Breast epithelium (tissue), 4 donors: Measurements from ENCODE around the gene MAT2B. TPM values are rescaled to one million over a fixed set of nuclear protein-coding genes. Genes with fewer than 3 reads are reported as not detected.

Experiments used
- DNase-seq, 2 donors: peaks; one replicate each; pipeline ENCODE4 v3.0.0-alpha.2; 2019; ENCODE audit warnings: low spot score in 2 of 2
- H3K27ac ChIP-seq, 2 donors: fragments of 200-600 bp; sonication (generic) in 1 of 2; one replicate each; pipeline ENCODE4 v1.5.1; 2016 to 2019; ENCODE audit warnings: mild to moderate bottlenecking in 1 of 2
- H3K27me3 ChIP-seq, 2 donors: fragments of 200-600 bp; sonication (generic) in 1 of 2; one replicate each; pipeline versions ENCODE4 v1.5.1 to v1.6.0; 2017 to 2019; ENCODE audit warnings: control low read depth in 1 of 2, mild to moderate bottlenecking in 1 of 2
- H3K36me3 ChIP-seq: fragments of 200-600 bp; one replicate; pipeline ENCODE4 v1.5.1; 2019
- H3K4me1 ChIP-seq, 2 donors: fragments of 200-600 bp; sonication (generic); one replicate each; pipeline ENCODE4 v1.5.1; 2016 to 2019; ENCODE audit warnings: control low read depth in 1 of 2
- H3K4me3 ChIP-seq, 3 donors: fragments of 200-600 bp; sonication (generic); 1 replicate in 2 of 3; 2 replicates in 1 of 3; pipeline ENCODE4 v1.5.1; 2016 to 2019; ENCODE audit warnings: mild to moderate bottlenecking in 3 of 3, moderate library complexity in 2 of 3
- H3K9me3 ChIP-seq, 2 donors: fragments of 200-600 bp; sonication (generic) in 1 of 2; one replicate each; pipeline ENCODE4 v1.5.1; 2016 to 2019; ENCODE audit warnings: control low read depth in 1 of 2
- POLR2A ChIP-seq: fragments of 450-650 bp; IDR thresholded peaks from one replicate; pipeline ENCODE4 v1.6.1; 2016; ENCODE audit warnings: antibody characterized with exemption, mild to moderate bottlenecking, moderate library complexity
- POLR2AphosphoS5 ChIP-seq, 3 donors: sonication (generic); formaldehyde crosslinking; IDR thresholded peaks; one replicate each; pipeline ENCODE4 v1.6.1; 2017; ENCODE audit warnings: antibody characterized with exemption in 3 of 3
- intact Hi-C: fragments of 100-400 bp; cut with DNase I; formaldehyde crosslinking; loops from one replicate; pipeline ENCODE4 v1.15.1; 2023; ENCODE audit warnings: low total_unique reads
- total RNA-seq, 3 donors: library from RNA; depleted of rRNA; stranded (reverse); fragments of >200 nt; gene quantifications; one replicate each; pipeline ENCODE4 v1.1.0, GENCODE V29; 2016
- TF ChIP-seq, protein P1 (sequence below), 3 donors: fragments of 450-650 bp; IDR thresholded peaks; one replicate each; pipeline ENCODE4 v1.5.1; 2016 to 2017; ENCODE audit warnings: antibody characterized with exemption in 3 of 3, mild to moderate bottlenecking in 3 of 3, moderate library complexity in 3 of 3

The MAT2B gene
- total RNA-seq, 3 donors from 2014 or later = 49.0 to 68.8 (median 55.4) TPM

DNA sequence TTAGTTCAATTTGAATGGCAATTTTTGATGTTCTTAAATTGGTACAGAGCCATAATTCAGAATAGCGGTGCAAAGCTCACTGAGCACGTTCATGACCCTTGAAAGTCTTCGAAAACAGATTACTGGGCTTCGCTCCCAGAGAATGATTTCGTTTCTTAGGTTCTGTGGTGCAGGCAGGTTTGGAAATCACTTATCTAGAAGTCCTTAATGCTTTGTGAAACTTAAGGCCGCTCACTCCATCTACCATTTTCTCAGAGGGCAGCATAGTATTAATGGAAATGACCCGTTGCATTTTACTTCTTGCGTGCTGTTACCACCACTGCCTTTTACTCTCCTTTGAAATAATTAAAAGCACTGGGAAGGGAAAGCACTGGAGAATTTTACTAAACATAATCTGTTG, 2.9 kb upstream of the MAT2B start:
- no peak for DNase-seq
- Histone ChIP-seq H3K4me3 (peak overlapping the region; percentile 58 to 75 (median 71)), H3K27ac (peak overlapping the region; percentile 98 to 99), H3K27me3 (no peaks in the 10 kb centered on the region), H3K4me1 (peaks cover 0 to 9% of the 10 kb centered on the region in 2 donors), H3K36me3 (no peaks in the 10 kb centered on the region), H3K9me3 (no peaks in the 10 kb centered on the region)
- intact Hi-C loops = no loop called here
- TF ChIP-seq, protein P1, sequence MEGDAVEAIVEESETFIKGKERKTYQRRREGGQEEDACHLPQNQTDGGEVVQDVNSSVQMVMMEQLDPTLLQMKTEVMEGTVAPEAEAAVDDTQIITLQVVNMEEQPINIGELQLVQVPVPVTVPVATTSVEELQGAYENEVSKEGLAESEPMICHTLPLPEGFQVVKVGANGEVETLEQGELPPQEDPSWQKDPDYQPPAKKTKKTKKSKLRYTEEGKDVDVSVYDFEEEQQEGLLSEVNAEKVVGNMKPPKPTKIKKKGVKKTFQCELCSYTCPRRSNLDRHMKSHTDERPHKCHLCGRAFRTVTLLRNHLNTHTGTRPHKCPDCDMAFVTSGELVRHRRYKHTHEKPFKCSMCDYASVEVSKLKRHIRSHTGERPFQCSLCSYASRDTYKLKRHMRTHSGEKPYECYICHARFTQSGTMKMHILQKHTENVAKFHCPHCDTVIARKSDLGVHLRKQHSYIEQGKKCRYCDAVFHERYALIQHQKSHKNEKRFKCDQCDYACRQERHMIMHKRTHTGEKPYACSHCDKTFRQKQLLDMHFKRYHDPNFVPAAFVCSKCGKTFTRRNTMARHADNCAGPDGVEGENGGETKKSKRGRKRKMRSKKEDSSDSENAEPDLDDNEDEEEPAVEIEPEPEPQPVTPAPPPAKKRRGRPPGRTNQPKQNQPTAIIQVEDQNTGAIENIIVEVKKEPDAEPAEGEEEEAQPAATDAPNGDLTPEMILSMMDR (IDR thresholded peaks at IDR 0.05) = no peak
- TF ChIP-seq POLR2A = no peak
- TF ChIP-seq POLR2AphosphoS5 (IDR thresholded peaks at IDR 0.05) = no peak

GRCh38 chr5:163503106-163504078, 2.0 kb upstream of the MAT2B start:
- Histone ChIP-seq H3K4me3 (peak overlapping the region; percentile 58 to 75 (median 71)), H3K4me1 (peaks cover 5 to 17% of the 10 kb centered on the region in 2 donors), H3K27ac (peak overlapping the region; percentile 98 to 99), H3K36me3 (no peaks in the 10 kb centered on the region), H3K9me3 (no peaks in the 10 kb centered on the region), H3K27me3 (no peaks in the 10 kb centered on the region)
- TF ChIP-seq POLR2AphosphoS5 (IDR thresholded peaks at IDR 0.05) = peak in 2 of 3 donors; percentile 21 to 61
- no peak for TF ChIP-seq POLR2A
- TF ChIP-seq, protein P1 (IDR thresholded peaks at IDR 0.05) = no peak
- intact Hi-C loops = no loop called here
- peak in 1 of 2 donors; percentile 58 for DNase-seq

DNA sequence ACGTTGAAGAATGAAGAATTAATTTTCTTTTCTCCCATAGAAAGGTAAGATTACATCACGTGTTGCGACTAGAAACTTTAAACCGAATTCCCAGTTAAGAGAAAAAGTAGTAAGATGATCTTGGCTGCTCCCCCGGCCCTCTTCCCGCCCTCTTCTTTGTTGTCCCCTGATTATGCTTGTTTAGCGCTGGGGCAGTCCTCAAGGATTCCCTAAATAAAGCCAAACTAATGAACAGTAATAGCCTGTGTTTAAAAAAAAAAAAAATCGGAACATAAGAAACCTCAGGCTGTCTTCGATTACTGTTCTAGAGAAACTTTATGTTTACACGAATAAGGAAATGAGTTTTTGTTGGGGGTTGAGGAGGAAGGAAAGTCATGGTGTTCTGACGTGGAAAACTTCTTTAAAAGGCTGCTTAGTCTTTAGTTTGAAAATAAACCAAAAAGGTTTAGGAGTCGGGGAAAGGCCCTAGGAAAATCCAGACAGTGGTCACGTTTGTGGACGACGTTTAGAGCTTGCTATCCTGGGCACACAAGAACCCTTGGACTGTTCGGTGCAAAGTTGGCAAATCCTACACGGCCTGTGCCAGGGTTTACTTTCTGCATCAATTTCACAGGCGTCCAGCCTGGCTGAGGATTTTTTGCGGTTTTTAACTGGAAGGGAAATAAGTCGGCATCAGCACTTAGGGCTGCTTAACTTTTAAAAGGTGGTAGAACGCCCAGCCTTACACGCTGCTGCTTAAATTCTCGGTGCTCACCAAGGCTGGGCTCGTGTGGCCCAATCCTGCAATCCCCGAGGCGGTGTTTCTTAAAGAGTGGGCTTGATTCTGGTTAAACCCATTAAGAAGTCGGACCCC, 1.1 kb upstream of the MAT2B start:
- TF ChIP-seq POLR2AphosphoS5 (IDR thresholded peaks at IDR 0.05) = peak in 1 of 3 donors; percentile 12
- TF ChIP-seq, protein P1 (IDR thresholded peaks at IDR 0.05) = no peak
- Histone ChIP-seq H3K27ac (peak overlapping the region; percentile 98 to 99), H3K27me3 (no peaks in the 10 kb centered on the region), H3K36me3 (no peaks in the 10 kb centered on the region), H3K9me3 (no peaks in the 10 kb centered on the region), H3K4me3 (peak overlapping the region; percentile 58 to 75 (median 71)), H3K4me1 (peaks cover 5 to 18% of the 10 kb centered on the region in 2 donors)
- DNase-seq = peak in 1 of 2 donors; percentile 73
- intact Hi-C loops = no loop called here

DNA sequence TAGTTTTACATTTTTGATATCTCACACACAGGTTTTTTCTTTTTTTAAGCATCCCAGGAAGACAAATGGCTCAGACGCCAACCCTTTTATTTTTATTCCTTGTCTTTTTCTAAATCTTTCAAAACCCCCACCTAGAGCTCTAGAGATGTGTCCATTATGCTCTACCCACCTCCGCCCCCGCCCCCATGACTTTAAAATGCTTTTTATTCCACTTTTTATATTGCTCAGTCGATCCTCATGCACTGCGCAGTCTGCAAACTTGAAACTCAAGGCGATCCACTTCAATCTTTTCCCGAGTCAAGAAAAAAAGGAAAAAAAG, 411 bp upstream of the MAT2B start:
- intact Hi-C loops = no loop called here
- H3K4me1 ChIP-seq = peaks cover 5 to 18% of the 10 kb centered on the region in 2 donors
- H3K4me3 ChIP-seq = peak overlapping the region; percentile 58 to 75 (median 71)
- H3K27ac ChIP-seq = peak overlapping the region; percentile 98 to 99
- no peaks in the 10 kb centered on the region for H3K9me3 ChIP-seq
- no peaks in the 10 kb centered on the region for H3K27me3 ChIP-seq
- DNase-seq = no peak
- H3K36me3 ChIP-seq = no peaks in the 10 kb centered on the region
- no peak for TF ChIP-seq POLR2A
- TF ChIP-seq, protein P1 (IDR thresholded peaks at IDR 0.05) = no peak
- TF ChIP-seq POLR2AphosphoS5 (IDR thresholded peaks at IDR 0.05) = no peak
